IMR-90 (cell line): ENCODE measurements around the gene RSL1D1. TPM values are rescaled to one million over a fixed set of nuclear protein-coding genes. Genes with fewer than 3 reads are reported as not detected.

Experiments
- ATAC-seq: fragments of 200-7000 bp; cut with Tn5 transposase; 2 replicates; pipeline ENCODE4 v1.9.1; 2020; ENCODE audit warnings: low read depth, mild to moderate bottlenecking, moderate library complexity
- BruUV-seq: library from RNA; stranded (reverse); fragments of 400-500 nt; replicated peaks from 2 replicates; lab custom pipeline; 2021; lab: Mats Ljungman, UMichigan
- CTCF ChIA-PET: fragments of 300-600 bp; formaldehyde crosslinking; extraction: SDS; loops from one replicate; lab custom pipeline; 2021; ENCODE audit warnings: antibody characterized with exemption; lab: Yijun Ruan, JAX
- POLR2A ChIA-PET: fragments of 300-600 bp; sonication (Branson Sonifier 250); formaldehyde crosslinking; loops from one replicate; lab custom pipeline; 2022; ENCODE audit warnings: antibody characterized with exemption; ENCODE audit not compliant: unreplicated experiment; lab: Charles Lee
- DNase-seq: peaks from one replicate; pipeline ENCODE4 v3.0.0; 2013
- H2AFZ ChIP-seq: replicated peaks from 2 replicates; pipeline ENCODE3; 2013; ENCODE audit warnings: low read length, mild to moderate bottlenecking; ENCODE audit not compliant: poor library complexity
- H2AK5ac ChIP-seq: 2 replicates; pipeline ENCODE4 v1.6.1; 2013; ENCODE audit warnings: low read depth, low read length, inconsistent platforms
- H2AK9ac ChIP-seq: replicated peaks from 2 replicates; pipeline ENCODE3; 2013; ENCODE audit warnings: mild to moderate bottlenecking, low read depth, low read length, moderate library complexity; ENCODE audit not compliant: poor library complexity
- H2BK120ac ChIP-seq: 2 replicates; pipeline ENCODE4 v1.6.1; 2013; ENCODE audit warnings: low read depth, low read length, inconsistent platforms
- H2BK15ac ChIP-seq: 3 replicates; pipeline ENCODE4 v1.6.1; 2013; ENCODE audit warnings: low read depth, low read length, inconsistent platforms
- H2BK20ac ChIP-seq: 2 replicates; pipeline ENCODE4 v1.6.1; 2013; ENCODE audit warnings: low read depth, mild to moderate bottlenecking, inconsistent platforms, low read length, moderate library complexity
- H2BK5ac ChIP-seq: 2 replicates; pipeline ENCODE4 v1.6.1; 2013; ENCODE audit warnings: mild to moderate bottlenecking, low read depth, low read length, inconsistent platforms; ENCODE audit not compliant: poor library complexity, severe bottlenecking
- H3K14ac ChIP-seq: replicated peaks from 2 replicates; pipeline ENCODE4 v1.6.1; 2013; ENCODE audit warnings: low read depth, low read length, inconsistent platforms
- H3K18ac ChIP-seq: 2 replicates; pipeline ENCODE4 v1.6.1; 2013; ENCODE audit warnings: low read depth, low read length, control low read depth
- H3K23ac ChIP-seq: 2 replicates; pipeline ENCODE4 v1.6.1; 2013; ENCODE audit warnings: low read depth, low read length, inconsistent platforms
- H3K27ac ChIP-seq: 2 replicates; pipeline ENCODE4 v1.5.1; 2013; ENCODE audit warnings: mild to moderate bottlenecking, control low read depth, low read length; ENCODE audit not compliant: insufficient read depth
- H3K27me3 ChIP-seq: 2 replicates; pipeline ENCODE4 v1.6.1; 2013; ENCODE audit warnings: low read length; ENCODE audit not compliant: control insufficient read depth, insufficient read depth
- H3K36me3 ChIP-seq: 2 replicates; pipeline ENCODE4 v1.6.1; 2013; ENCODE audit warnings: low read length, mixed read lengths; ENCODE audit not compliant: control insufficient read depth, insufficient read depth
- H3K4ac ChIP-seq: 2 replicates; pipeline ENCODE4 v1.6.1; 2013; ENCODE audit warnings: low read depth, low read length, inconsistent platforms
- H3K4me1 ChIP-seq: 2 replicates; pipeline ENCODE4 v1.6.1; 2013; ENCODE audit warnings: low read length, mixed read lengths; ENCODE audit not compliant: control insufficient read depth, insufficient read depth
- H3K4me2 ChIP-seq: 2 replicates; pipeline ENCODE4 v1.6.1; 2013; ENCODE audit warnings: low read depth, mild to moderate bottlenecking, control low read depth, low read length, moderate library complexity
- H3K4me3 ChIP-seq: 2 replicates; pipeline ENCODE4 v1.5.1; 2013; ENCODE audit warnings: low read depth, mild to moderate bottlenecking, control low read depth, low read length, moderate library complexity; ENCODE audit not compliant: insufficient read depth
- H3K56ac ChIP-seq: 2 replicates; pipeline ENCODE4 v1.6.1; 2013; ENCODE audit warnings: low read length, inconsistent platforms; ENCODE audit not compliant: insufficient read depth; ENCODE audit errors: extremely low read depth
- H3K79me1 ChIP-seq, 2 experiments: 2 replicates each; pipeline ENCODE4 v1.6.1; 2013; ENCODE audit warnings: low read length in 2 of 2, inconsistent platforms in 1 of 2, low read depth in 1 of 2
- H3K9ac ChIP-seq: 2 replicates; pipeline ENCODE4 v1.6.1; 2013; ENCODE audit warnings: low read depth, low read length, control low read depth
- H3K9me1 ChIP-seq: 2 replicates; pipeline ENCODE4 v1.6.1; 2013; ENCODE audit warnings: low read length, inconsistent platforms; ENCODE audit not compliant: insufficient read depth
- H3K9me3 ChIP-seq: 2 replicates; pipeline ENCODE4 v1.6.1; 2013; ENCODE audit warnings: low read length; ENCODE audit not compliant: control insufficient read depth, insufficient read depth
- H4K20me1 ChIP-seq: 2 replicates; pipeline ENCODE4 v1.6.1; 2013; ENCODE audit warnings: low read length, inconsistent platforms; ENCODE audit not compliant: insufficient read depth
- H4K5ac ChIP-seq: 2 replicates; pipeline ENCODE4 v1.6.1; 2013; ENCODE audit warnings: mild to moderate bottlenecking, low read depth, low read length, control low read depth
- H4K8ac ChIP-seq, 2 experiments: 2 replicates each; pipeline ENCODE4 v1.6.1; 2013; ENCODE audit warnings: low read depth in 2 of 2, low read length in 2 of 2, control low read depth in 1 of 2, inconsistent platforms in 1 of 2
- H4K91ac ChIP-seq: 2 replicates; pipeline ENCODE4 v1.6.1; 2013; ENCODE audit warnings: low read depth, low read length, inconsistent platforms; ENCODE audit not compliant: insufficient read depth
- BHLHE40 ChIP-seq: fragments of 150-350 bp; IDR thresholded peaks from 2 replicates; pipeline ENCODE4 v1.6.1; 2016; ENCODE audit warnings: mild to moderate bottlenecking, low read depth, low read length
- CHD1 ChIP-seq: IDR thresholded peaks from 2 replicates; pipeline ENCODE4 v1.6.1; 2012; ENCODE audit warnings: low read depth, low read length, improper control_type of control experiment
- FOS ChIP-seq: fragments of 150-350 bp; IDR thresholded peaks from 2 replicates; pipeline ENCODE4 v1.6.1; 2016; ENCODE audit warnings: low read depth, low read length
- MAFK ChIP-seq: IDR thresholded peaks from 2 replicates; pipeline ENCODE4 v1.6.1; 2012; ENCODE audit warnings: low read depth, low read length, improper control_type of control experiment
- MAZ ChIP-seq: IDR thresholded peaks from 2 replicates; pipeline ENCODE4 v1.6.1; 2012; ENCODE audit warnings: low read depth, mild to moderate bottlenecking, low read length, improper control_type of control experiment, moderate library complexity, borderline replicate concordance
- MXI1 ChIP-seq: IDR thresholded peaks from 2 replicates; pipeline ENCODE4 v1.6.1; 2012; ENCODE audit warnings: low read depth, mild to moderate bottlenecking, low read length, moderate library complexity, borderline replicate concordance
- NFE2L2 ChIP-seq: fragments of 150-350 bp; IDR thresholded peaks from 2 replicates; pipeline ENCODE4 v1.6.1; 2016; ENCODE audit warnings: low read depth, mild to moderate bottlenecking, low read length
- POLR2A ChIP-seq: IDR thresholded peaks from 2 replicates; pipeline ENCODE4 v1.6.1; 2012; ENCODE audit warnings: mild to moderate bottlenecking, low read depth, low read length
- RCOR1 ChIP-seq: IDR thresholded peaks from 2 replicates; pipeline ENCODE4 v1.6.1; 2012; ENCODE audit warnings: mild to moderate bottlenecking, low read length, improper control_type of control experiment; ENCODE audit not compliant: insufficient replicate concordance
- RFX5 ChIP-seq: IDR thresholded peaks from 2 replicates; pipeline ENCODE4 v1.8.0; 2012; ENCODE audit warnings: low read depth, mild to moderate bottlenecking, low read length, moderate library complexity
- SMC3 ChIP-seq: fragments of 150-350 bp; IDR thresholded peaks from 2 replicates; pipeline ENCODE4 v1.6.1; 2016; ENCODE audit warnings: low read depth, mild to moderate bottlenecking, antibody characterized with exemption, low read length, moderate library complexity
- WGBS, 2 experiments: methylation state at CpG; one replicate each; pipeline versions ENCODE4 v1.1.5 to v1.1.7; 2013; ENCODE audit warnings: missing lambda C conversion rate in 2 of 2; ENCODE audit not compliant: insufficient read length in 1 of 2; ENCODE audit errors: extremely low coverage in 2 of 2; 5-methylcytosine and 5-hydroxymethylcytosine counted together
- dilution Hi-C: fragments of 300-500 bp; cut with HindIII; formaldehyde crosslinking; loops from one replicate; pipeline ENCODE4 v1.14.3; 2018; ENCODE audit warnings: low sequenced_read_pairs; ENCODE audit not compliant: unreplicated experiment
- in situ Hi-C: fragments of 300-500 bp; cut with MboI; formaldehyde crosslinking; loops from 3 replicates; pipeline ENCODE4 v1.14.3; 2019; ENCODE audit warnings: low sequenced_read_pairs, inconsistent platforms, mixed read lengths
- intact Hi-C: fragments of 100-400 bp; cut with micrococcal nuclease; formaldehyde crosslinking; loops from 2 replicates; pipeline ENCODE4 v1.10.0; 2022
- polyA plus RNA-seq, 3 experiments: library from polyadenylated mRNA; depleted of rRNA; stranded (reverse); fragments of >200 nt; gene quantifications; 2 replicates each; pipeline ENCODE4 v1.2.3, GENCODE V29; 2012; ENCODE audit warnings: low replicate concordance in 1 of 3
- total RNA-seq: library from RNA; depleted of rRNA; stranded (reverse); fragments of >200 nt; gene quantifications from 2 replicates; pipeline ENCODE4 v1.2.3, GENCODE V29; 2012
- TF ChIP-seq, protein P1 (sequence below): fragments of 150-350 bp; IDR thresholded peaks from 2 replicates; pipeline ENCODE4 v1.6.1; 2016; ENCODE audit warnings: low read depth, mild to moderate bottlenecking, low read length, moderate library complexity, borderline replicate concordance

RSL1D1 gene
- total and polyA plus RNA-seq, 2 of the 4 experiments (the other 2 are of a cell fraction), result 63.8 to 77.4 TPM

DNA sequence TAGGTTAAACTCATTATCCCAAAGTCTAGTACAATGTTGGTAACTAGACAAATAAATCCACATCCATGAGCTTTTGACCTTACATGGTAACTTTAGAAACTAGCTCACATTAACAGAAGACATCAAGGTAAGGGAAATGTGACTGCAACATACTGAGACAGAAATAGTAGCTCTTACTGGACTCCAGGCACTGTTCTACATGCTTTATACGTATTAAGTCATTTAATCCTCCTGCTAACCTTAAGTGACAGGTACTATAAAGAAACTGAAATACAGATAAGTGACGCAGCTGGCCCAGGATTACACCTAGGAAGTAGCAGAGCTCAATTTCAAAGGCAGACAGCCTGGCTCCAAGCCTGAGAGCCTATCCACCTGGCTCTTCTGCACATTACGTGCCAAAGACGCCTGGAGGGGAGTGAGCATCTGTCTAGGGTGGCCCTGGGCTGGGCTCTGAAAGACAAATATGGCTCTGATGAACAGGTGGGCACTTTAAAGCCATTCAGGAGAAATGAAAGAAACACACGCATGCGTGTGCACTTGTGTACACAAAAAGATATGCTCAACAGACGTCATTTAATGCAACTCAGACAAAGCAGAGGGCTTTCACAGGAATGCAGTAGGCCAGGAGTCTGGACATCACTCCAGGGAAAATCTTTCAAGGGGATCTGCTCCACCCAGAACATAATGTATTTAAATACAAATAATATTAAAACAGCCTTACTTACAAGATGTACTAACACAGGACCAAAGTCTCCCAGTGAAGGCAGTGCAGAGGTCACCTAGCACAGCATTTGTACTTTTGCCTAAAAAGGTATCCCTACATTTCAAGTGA is 58.7 kb downstream of the RSL1D1 start:
- Histone ChIP-seq H3K4me2 (no peak overlapping the region), H3K14ac (no peak overlapping the region), H3K36me3 (peaks cover 5% of the 10 kb centered on the region), H3K79me1 (peaks cover 3 to 66% of the 10 kb centered on the region in 2 experiments; a peak in 3 of 4 replicates), H3K9me1 (peaks cover 22% of the 10 kb centered on the region), H3K4ac (no peak overlapping the region), H3K18ac (no peak overlapping the region), H3K27ac (no peak overlapping the region), H2BK5ac (no peak overlapping the region), H4K91ac (no peak overlapping the region), H3K4me3 (no peak overlapping the region), H3K9me3 (no peaks in the 10 kb centered on the region), H2BK20ac (no peak overlapping the region), H2AK5ac (no peak overlapping the region), H2BK120ac (no peak overlapping the region), H3K9ac (no peak overlapping the region), H4K20me1 (peaks cover 67% of the 10 kb centered on the region), H3K56ac (no peak overlapping the region), H3K4me1 (peaks cover 17% of the 10 kb centered on the region), H4K5ac (no peak overlapping the region), H3K23ac (no peak overlapping the region), H3K27me3 (no peaks in the 10 kb centered on the region), H2AFZ (no peak overlapping the region), H2BK15ac (no peak overlapping the region), H2AK9ac (no peak overlapping the region), H4K8ac (no peak overlapping the region)
- WGBS, 2 experiments, result 95% methylated on average over 5 of the region's 7 CpGs; no CpG with 5 or more reads in 1 of the 2 experiments
- BruUV-seq, result no TSS peak
- TF ChIP-seq RFX5 (no peak), FOS (no peak), SMC3 (no peak), NFE2L2 (no peak), RCOR1 (no peak), CHD1 (no peak), BHLHE40 (no peak), POLR2A (no peak), MXI1 (no peak), MAFK (no peak), MAZ (no peak)
- TF ChIP-seq, protein P1, sequence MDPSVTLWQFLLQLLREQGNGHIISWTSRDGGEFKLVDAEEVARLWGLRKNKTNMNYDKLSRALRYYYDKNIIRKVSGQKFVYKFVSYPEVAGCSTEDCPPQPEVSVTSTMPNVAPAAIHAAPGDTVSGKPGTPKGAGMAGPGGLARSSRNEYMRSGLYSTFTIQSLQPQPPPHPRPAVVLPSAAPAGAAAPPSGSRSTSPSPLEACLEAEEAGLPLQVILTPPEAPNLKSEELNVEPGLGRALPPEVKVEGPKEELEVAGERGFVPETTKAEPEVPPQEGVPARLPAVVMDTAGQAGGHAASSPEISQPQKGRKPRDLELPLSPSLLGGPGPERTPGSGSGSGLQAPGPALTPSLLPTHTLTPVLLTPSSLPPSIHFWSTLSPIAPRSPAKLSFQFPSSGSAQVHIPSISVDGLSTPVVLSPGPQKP, result no peak
- intact Hi-C loops (no loop called here), in situ Hi-C loops (no loop called here), dilution Hi-C loops (no loop called here)
- ATAC-seq (no peak), DNase-seq (no peak)
- ChIA-PET POLR2A (interaction anchor here (0.6 kb wide), 1 partner anchor 602 kb away, joined by 11 read pairs; no protein-coding TSS in a partner anchor), CTCF (interaction anchor here (1.5 to 2.6 kb wide), 2 partner anchors 11 to 17 kb away, joined by 3 to 9 read pairs; no protein-coding TSS in a partner anchor)
